ENCODE data around the gene STX7.

Gene STX7

DNA sequence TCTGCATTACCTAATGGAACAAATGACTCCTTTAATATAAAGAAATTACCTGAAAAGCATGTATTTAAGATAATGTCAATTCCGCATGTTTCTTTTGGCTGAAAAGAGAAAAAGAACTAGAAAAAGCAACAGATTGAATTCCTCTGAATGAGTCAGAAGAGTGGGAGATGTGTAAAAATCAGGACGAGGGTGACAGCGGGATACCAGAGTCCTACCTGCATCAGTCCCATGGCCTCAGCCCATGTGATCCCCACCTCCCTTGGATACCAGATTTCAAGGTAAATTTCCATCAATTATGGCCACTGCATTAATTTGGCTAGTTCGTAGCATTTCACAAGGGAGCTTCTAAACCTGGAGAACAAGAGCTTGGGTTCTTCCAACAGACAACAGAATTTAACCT is 101.6 kb downstream of the STX7 start:
- no peak for FAIRE-seq

DNA sequence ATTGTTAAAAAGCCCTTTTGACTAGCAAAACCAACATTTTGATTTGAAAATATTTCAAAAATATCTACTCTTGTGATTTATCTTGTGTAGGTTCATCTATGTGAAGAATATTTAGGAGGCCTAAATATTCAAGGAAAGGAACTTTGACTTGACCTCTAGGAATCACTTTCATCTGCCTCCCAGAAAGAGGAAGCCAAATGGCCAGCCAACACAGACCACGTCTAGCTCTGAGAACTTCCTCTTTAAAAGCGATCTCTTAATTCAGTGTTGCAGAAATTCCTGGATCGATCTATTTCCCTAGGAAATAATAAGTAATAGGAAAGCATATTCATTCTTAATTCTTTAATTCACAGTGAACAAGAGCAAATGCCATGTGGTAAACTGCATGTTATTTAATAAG is 102.1 kb downstream of the STX7 start:
- FAIRE-seq, result no peak

- FAIRE-seq, result no peak
Measured at GRCh38 chr6:132405143-132405915, 107.6 kb downstream of the STX7 start.

DNA sequence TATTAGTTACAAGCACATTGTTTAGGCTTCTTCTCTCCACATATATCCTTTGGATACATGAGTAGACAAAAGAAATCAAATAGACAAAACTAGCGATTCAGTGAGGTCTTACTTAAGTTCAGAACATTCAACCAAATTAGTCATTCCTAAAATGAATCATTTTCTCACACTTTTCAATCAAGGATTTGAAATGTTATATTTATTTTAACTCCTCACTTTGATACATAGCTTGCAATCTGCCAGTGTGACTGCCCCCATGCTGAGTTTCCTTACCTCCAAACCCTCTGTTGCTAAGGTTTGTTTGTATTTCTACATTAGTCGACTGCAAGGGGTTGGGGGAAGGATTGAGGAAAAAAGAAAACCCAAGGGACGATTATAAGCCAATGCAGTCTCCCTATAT is 108.2 kb downstream of the STX7 start:
- FAIRE-seq, result no peak

- no peak for FAIRE-seq
Measured at GRCh38 chr6:132404330-132404729, 108.6 kb downstream of the STX7 start.

GRCh38 chr6:132401618-132402285 is 111.2 kb downstream of the STX7 start:
- no peak for FAIRE-seq

- no peak for FAIRE-seq
Measured at GRCh38 chr6:132400883-132401617, 111.9 kb downstream of the STX7 start, which contains the start of gene MOXD1. Gene MOXD1 (minus strand): TSS chr6:132401475. CDS start chr6:132401426, 49 bp downstream.

- FAIRE-seq, result no peak
Measured at GRCh38 chr6:132400555-132400882, 112.4 kb downstream of the STX7 start.

DNA sequence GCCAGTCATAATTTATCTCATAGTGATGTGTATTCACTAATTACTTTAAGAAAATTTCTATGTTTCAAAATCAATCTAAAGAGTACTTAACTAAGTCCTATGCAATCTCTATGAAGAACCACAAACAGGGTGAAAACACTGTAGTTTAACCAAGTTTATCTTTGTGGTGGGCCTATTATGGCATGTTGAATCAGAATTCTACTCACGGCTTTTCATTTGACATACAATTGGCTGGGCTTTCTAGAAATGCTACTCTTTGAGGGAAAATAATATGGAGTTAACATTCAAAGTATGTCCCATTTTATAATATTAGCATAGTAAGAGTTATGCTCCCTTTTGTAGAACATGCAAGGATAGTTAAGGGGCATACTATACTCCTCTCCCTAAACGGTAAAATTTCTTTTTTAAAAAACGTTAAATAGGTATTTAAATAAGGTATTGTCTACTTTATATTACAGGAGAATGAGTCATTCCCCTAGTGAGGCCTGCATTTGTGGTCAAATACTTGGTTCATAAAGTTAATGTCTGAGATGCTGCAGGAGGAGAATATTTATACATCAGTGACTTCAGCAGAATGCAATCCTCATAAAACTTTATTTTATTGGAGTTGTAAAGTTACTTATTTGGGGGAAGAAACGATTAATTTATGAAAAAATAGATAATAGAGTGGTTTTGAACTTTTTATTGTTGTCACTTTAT is 113.4 kb downstream of the STX7 start:
- FAIRE-seq, result no peak
